NCI-H2227 treated with DMSO at 0.1 percent for 48 hours (cell line): ENCODE results near the gene FADS6.
"Not testable (repeated sequence)": the region's sequence is repeated elsewhere in the genome, so short reads cannot be mapped to it uniquely, and the experiment has no call there.

Experiments
- DNase-seq: peaks from one replicate; lab custom pipeline; 2025; lab: John Stamatoyannopoulos, UW

Gene FADS6

DNA sequence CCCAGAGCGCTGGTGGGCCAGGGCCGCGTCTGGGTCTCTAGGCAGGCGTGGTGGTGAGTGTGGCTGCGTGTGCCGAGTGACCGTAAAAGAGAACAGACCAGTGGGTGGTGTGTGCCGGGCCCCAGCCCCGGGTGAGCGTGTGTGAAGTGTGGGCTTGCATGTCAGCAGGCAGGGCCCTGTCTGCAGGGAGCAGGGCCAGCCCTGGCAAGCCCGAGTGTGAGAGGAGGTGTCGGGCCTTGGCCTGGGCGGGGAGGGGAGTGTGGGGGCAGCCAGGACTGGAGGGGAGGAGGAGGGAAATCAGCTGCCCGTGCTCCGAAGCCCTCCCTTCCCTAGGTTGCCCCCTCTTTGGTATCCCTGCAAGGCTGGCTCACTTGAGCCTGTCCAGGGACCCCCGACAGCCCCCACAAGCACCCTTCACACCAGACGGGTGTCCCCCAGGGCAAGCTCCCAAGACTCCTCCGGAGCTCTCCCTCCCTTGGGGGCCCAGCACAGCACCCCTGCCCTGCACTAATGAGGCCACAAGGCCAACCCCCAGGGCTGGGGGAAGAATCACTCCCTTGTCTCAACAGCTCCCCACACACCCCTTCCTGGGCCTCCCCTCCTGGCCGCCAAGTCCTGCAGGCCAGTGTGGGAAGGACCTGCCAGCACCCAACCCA, 27.7 kb upstream of the FADS6 start:
- no peak for DNase-seq

GRCh38 chr17:74920642-74921025, 27.2 kb upstream of the FADS6 start:
- no peak for DNase-seq

DNA sequence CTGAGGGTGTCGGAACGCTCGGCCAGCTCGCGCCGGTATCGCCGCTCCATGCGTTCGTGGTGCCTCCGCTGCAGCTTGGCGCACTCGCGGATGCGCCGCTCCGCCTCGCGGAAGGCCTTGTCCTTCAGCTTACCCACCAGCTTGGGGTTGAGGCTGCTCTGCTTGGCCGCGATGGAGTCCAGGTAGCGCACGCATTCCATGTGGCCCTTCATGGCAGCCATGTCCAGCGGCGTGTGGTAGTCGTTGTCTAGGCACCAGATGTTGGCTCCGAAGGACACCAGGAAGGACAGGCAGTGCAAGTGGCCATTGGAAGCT, 26.8 kb upstream of the FADS6 start:
- no peak for DNase-seq

DNA sequence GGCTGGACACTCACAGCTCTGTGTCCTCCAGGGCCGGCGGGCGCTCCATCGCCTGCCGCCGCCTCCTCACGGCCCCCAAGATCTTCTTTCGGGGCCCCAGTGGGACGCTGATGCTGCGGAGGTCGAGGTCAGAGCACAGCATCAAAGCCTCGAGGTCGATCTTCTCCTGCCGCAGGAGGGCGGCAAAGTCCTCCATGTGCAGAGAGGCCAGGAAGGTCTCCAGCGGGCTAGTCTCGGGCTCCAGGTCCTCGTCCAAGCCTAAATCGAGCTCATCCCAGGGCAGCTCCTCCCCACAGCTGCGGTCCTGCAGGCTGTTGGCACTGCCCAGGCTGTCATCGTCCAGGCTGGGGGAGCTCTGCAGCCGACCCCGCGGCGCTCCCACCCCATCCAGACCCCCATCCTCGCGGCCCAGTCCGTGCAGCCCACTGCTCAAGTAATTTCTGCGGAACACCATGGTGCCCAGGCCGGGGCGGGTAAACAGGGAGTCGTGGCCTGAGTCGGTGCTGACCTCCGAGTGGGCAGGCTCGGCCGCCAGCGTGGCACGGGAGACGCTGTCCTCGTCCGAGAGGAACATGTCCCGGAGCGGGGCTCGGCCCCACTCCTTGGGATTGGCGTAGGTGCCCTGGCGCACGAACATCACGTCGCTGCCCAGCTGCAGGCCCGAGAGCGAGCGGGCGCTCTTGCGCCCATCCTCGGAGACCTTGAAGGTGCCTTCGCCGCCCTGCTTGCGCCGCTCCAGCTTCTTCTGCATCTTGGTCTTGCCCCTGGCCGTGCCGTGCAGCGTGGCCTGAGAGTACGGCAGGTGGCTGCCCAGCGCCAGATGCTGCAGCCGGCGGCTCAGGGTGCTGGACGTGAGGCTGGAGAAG, 26.2 kb upstream of the FADS6 start:
- DNase-seq: no peak

DNA sequence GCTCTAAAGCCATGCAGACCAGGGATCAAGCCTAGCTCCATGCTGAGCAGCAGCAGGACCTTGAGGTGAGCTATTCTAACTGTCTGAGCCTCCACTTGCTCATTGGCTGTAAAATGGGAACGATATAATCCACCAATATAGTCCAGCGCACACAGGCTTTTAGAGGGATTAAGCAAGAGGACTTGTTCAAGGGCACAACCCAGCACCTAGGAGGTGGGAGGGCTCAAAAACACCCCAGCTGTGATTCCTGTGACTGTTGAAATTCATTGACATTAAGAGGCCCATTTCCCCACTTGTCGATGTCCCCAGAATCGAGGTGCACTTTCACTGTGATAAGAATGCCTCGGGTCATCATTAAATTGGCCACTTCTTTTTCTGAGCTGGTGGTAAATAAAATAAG, 25.5 kb upstream of the FADS6 start:
- DNase-seq: no peak

- DNase-seq: no peak
Measured at GRCh38 chr17:74917430-74917829, 24.0 kb upstream of the FADS6 start.

DNA sequence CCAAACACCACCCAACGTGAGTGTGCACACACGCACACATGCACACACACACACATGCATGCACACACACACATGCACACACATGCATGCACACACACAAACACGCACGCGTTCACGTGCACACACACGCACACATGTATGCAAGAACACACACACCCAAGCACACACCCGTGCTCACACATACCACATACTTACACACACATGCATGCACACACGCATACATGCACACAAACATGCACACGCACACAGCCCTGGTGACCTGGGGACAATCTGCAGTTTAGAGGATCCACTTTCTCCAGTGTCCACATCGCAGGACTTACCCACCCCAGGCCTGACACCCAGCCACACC, 23.4 kb upstream of the FADS6 start:
- DNase-seq: no peak

DNA sequence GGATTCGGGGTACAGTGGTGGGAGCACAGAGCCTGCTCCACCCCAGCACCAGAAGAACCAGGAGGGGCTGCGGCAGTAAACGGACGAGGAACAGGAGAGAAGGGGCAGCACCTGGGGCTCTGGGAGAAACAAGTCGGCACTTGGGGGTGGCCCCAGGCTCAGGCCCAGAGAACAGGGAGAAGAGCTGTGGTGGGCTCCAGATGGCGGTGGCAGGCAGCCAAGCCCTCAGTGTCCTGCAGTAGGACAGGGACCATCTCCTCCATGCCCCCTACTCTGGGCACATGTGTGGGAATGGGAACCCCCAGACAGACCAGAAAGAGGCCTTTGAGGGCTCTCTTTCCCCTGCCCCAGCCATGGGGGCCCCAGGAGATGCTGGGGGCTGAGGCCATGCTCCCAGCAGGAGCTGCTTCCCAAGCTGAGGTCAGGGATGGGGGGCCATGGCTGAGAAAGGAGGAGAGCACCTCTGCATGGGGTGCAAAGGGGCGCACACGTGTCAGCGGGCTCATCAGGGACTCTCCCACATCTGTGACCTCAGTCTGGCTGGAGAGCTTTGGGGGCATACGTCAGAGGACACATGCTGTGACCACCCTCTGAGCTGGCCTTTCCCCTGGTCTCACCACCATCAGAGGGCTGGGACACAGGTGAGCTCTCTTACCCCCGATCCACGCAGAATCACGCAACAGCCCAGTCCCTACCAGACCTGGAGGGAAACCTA, 22.9 kb upstream of the FADS6 start:
- DNase-seq: no peak

DNA sequence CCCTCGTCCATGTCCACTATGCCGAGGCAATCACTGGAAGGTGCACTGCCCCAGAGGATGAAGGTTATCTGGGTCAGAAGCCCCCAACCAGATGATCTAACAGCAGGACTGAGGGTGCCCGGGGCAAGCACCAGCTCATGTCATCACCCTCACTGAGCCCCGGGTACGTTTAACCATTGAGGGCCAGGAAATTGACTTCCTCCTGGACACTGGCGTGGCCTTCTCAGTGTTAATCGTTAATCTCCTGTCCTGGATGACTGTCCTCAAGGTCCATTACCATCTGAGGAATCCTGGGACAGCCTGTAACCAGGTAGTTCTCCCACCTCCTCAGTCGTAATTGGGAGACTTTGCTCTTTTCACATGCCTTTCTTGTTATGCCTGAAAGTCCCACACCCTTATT, 18.0 kb upstream of the FADS6 start:
- not testable (repeated sequence) for DNase-seq

DNA sequence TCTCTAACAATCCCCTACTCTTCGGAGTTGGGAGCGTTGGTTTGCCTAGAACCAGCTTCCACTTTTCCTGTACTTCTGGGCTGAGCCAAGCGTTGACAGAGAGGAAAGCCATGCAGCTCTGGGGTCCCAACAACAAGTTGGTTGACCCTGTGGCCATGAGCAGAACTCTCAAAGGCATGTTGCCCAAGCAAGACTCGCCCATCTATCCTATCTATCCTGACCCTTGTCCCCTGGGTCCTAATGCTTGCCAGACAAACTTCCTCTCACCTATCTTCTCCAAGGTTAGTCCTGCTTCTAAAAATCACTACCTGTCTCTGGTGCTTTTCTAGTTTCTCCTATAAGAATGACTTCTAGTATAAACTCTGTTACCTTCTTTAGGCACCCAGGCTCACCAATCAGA, 15.7 kb upstream of the FADS6 start:
- DNase-seq: not testable (repeated sequence)

DNA sequence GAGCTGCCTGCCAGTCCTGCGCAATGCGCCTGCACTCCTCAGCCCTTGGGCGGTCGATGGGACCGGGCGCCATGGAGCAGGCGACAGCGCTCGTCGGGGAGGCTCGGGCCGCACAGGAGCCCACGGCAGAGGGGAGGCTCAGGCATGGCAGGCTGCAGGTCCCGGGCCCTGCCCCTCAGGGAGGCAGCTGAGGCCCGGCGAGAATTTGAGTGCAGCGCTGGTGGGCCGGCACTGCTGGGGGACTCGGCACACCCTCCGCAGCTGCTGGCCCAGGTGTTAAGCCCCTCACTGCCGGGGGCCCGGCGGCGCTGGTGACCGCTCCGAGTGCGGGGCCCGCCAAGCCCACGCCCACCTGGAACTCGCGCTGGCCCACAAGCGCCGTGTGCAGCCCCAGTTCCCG, 13.6 kb upstream of the FADS6 start:
- DNase-seq: no peak

GRCh38 chr17:74906214-74906793, 12.9 kb upstream of the FADS6 start:
- not testable (repeated sequence) for DNase-seq

- no peak for DNase-seq
Measured at GRCh38 chr17:74904687-74905409, 11.4 kb upstream of the FADS6 start.

DNA sequence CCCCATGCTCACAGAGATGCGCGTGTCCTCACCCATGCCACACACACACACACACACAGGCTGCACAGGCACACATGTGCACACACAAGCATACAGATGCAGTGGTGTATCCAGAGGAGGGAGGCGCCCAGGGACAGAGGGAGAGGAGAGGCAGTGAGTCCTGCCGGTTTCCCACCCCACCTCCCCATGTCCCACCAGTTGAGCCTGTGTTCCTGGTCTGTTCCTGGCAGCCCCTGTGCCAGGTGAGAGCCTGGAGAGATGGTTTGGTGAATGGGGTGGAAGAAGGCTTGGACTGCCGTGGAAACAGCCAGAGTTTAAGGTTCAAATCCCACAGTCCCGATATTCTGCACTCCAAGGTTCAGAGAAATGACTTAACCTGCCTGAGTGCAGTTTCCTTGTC, 10.2 kb upstream of the FADS6 start:
- DNase-seq: no peak

GRCh38 chr17:74903034-74903433, 9.6 kb upstream of the FADS6 start:
- DNase-seq: no peak

- DNase-seq: no peak
Measured at GRCh38 chr17:74901353-74902135, 8.1 kb upstream of the FADS6 start.

- no peak for DNase-seq
Measured at GRCh38 chr17:74900208-74900607, 6.8 kb upstream of the FADS6 start.

GRCh38 chr17:74898376-74898946, 5.0 kb upstream of the FADS6 start:
- no peak for DNase-seq

DNA sequence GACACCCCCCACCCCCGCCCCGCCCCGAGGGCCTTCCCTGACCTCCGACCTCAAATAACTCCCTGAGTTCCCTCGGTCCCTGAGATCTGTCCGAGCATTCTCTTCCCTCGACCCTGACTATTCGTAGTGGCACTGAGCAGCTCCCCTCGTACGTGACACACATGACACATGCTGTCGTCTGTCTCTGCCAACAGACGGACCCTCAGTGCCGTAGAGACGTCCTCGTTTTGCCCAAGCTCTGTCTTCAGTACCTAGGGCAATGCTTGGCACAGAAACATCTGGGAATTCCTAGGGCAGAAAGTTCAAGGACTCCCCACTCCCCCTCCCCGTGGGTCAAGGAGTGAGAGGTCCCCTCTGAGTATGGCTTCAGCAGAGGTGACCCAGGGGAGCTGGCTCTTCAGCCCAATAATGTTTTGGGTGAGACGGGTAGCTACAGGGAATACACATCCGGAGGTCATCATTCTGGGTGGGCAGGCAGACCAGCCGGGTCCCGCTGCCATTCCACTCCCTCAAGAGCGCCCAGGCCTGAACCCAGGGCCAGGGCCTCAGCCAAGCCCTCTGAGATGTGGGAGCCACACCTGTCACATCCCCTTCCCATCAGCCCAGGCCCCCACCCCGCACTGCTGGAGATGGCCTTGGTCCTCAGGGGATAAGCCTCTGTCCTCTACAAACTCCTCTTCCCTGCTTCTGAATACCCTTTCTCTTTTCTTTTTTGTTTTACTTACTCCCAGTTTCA, 671 bp upstream of the FADS6 start:
- DNase-seq: no peak
